ENCODE measurements around the gene ZNF816. TPM values are rescaled to one million over a fixed set of nuclear protein-coding genes. Genes with fewer than 3 reads are reported as not detected.

The ZNF816 gene
- total and polyA plus RNA-seq, 2 of the 8 experiments (the other 6 are each of a cell fraction or from before 2014, with no cell fraction given), result 2.7 to 13.2 TPM

Other genes with a start within 250 kb of the ZNF816 start
- gene ZNF611, start 227.8 kb downstream of the ZNF816 start, total RNA-seq (2021; fragmentation: NEBNext Ultra II Directional; extraction: Animal tissue kit (Norgen Biotek cat#: 25700)), result 17.7 and 19.0 TPM in 2 replicates
- gene ZNF611, start 227.8 kb downstream of the ZNF816 start, polyA plus RNA-seq (2011; rRNA removed), result 1.9 and 2.2 TPM in 2 replicates
- gene ZNF600, start 176.1 kb downstream of the ZNF816 start, total RNA-seq (2021; fragmentation: NEBNext Ultra II Directional; extraction: Animal tissue kit (Norgen Biotek cat#: 25700)), result 5.9 and 8.0 TPM in 2 replicates
- 2.1 and 3.2 TPM in 2 replicates for gene ZNF600, start 176.1 kb downstream of the ZNF816 start, polyA plus RNA-seq (2011; rRNA removed)
- 22.8 and 23.0 TPM in 2 replicates for gene ZNF28, start 141.2 kb downstream of the ZNF816 start, total RNA-seq (2021; fragmentation: NEBNext Ultra II Directional; extraction: Animal tissue kit (Norgen Biotek cat#: 25700))
- gene ZNF28, start 141.2 kb downstream of the ZNF816 start, polyA plus RNA-seq (2011; rRNA removed), result 5.5 and 7.3 TPM in 2 replicates
- 26.1 and 26.8 TPM in 2 replicates for gene ZNF468, start 105.3 kb downstream of the ZNF816 start, total RNA-seq (2021; fragmentation: NEBNext Ultra II Directional; extraction: Animal tissue kit (Norgen Biotek cat#: 25700))
- 8.6 and 13.5 TPM in 2 replicates for gene ZNF468, start 105.3 kb downstream of the ZNF816 start, polyA plus RNA-seq (2011; rRNA removed)
- 22.7 and 26.8 TPM in 2 replicates for gene ZNF320, start 65.2 kb downstream of the ZNF816 start, total RNA-seq (2021; fragmentation: NEBNext Ultra II Directional; extraction: Animal tissue kit (Norgen Biotek cat#: 25700))
- gene ZNF320, start 65.2 kb downstream of the ZNF816 start, polyA plus RNA-seq (2011; rRNA removed), result 20.6 and 20.8 TPM in 2 replicates
- gene ZNF888, start 39.5 kb downstream of the ZNF816 start, total RNA-seq (2021; fragmentation: NEBNext Ultra II Directional; extraction: Animal tissue kit (Norgen Biotek cat#: 25700)), result 8.6 and 8.7 TPM in 2 replicates
- 0.86 and 1.1 TPM in 2 replicates for gene ZNF888, start 39.5 kb downstream of the ZNF816 start, polyA plus RNA-seq (2011; rRNA removed)
- not detected in 2 replicates for gene ERVV-1, start 51.0 kb upstream of the ZNF816 start, total RNA-seq (2021; fragmentation: NEBNext Ultra II Directional; extraction: Animal tissue kit (Norgen Biotek cat#: 25700))
- not detected in 2 replicates for gene ERVV-1, start 51.0 kb upstream of the ZNF816 start, polyA plus RNA-seq (2011; rRNA removed)
- gene ERVV-2, start 81.9 kb upstream of the ZNF816 start, total RNA-seq (2021; fragmentation: NEBNext Ultra II Directional; extraction: Animal tissue kit (Norgen Biotek cat#: 25700)), result not detected in 2 replicates
- gene ERVV-2, start 81.9 kb upstream of the ZNF816 start, polyA plus RNA-seq (2011; rRNA removed), result 0.03 TPM in 1 of 2 replicates, not detected in the other
- 28.3 and 31.2 TPM in 2 replicates for gene ZNF160, start 140.5 kb upstream of the ZNF816 start, total RNA-seq (2021; fragmentation: NEBNext Ultra II Directional; extraction: Animal tissue kit (Norgen Biotek cat#: 25700))
- 15.8 and 29.0 TPM in 2 replicates for gene ZNF160, start 140.5 kb upstream of the ZNF816 start, polyA plus RNA-seq (2011; rRNA removed)
- 9.3 and 9.7 TPM in 2 replicates for gene ZNF415, start 170.0 kb upstream of the ZNF816 start, total RNA-seq (2021; fragmentation: NEBNext Ultra II Directional; extraction: Animal tissue kit (Norgen Biotek cat#: 25700))
- gene ZNF415, start 170.0 kb upstream of the ZNF816 start, polyA plus RNA-seq (2011; rRNA removed), result 3.8 and 5.8 TPM in 2 replicates
- gene ZNF347, start 196.2 kb upstream of the ZNF816 start, total RNA-seq (2021; fragmentation: NEBNext Ultra II Directional; extraction: Animal tissue kit (Norgen Biotek cat#: 25700)), result 14.6 and 15.0 TPM in 2 replicates
- gene ZNF347, start 196.2 kb upstream of the ZNF816 start, polyA plus RNA-seq (2011; rRNA removed), result 1.4 and 3.0 TPM in 2 replicates
- 3.7 and 6.4 TPM in 2 replicates for gene ZNF665, start 230.5 kb upstream of the ZNF816 start, total RNA-seq (2021; fragmentation: NEBNext Ultra II Directional; extraction: Animal tissue kit (Norgen Biotek cat#: 25700))
- gene ZNF665, start 230.5 kb upstream of the ZNF816 start, polyA plus RNA-seq (2011; rRNA removed), result 2.4 and 2.8 TPM in 2 replicates

Measured in H1 (cell line).